ENCODE data around the gene PLEKHB1. TPM values are rescaled to one million over a fixed set of nuclear protein-coding genes. Genes with fewer than 3 reads are reported as not detected.
A peak's percentile ranks its signal among the peaks of the same experiment; 100 is the strongest.

Gene PLEKHB1
- total and polyA plus RNA-seq, 2 experiments from 2014 or later = 21.8 to 33.5 TPM

DNA sequence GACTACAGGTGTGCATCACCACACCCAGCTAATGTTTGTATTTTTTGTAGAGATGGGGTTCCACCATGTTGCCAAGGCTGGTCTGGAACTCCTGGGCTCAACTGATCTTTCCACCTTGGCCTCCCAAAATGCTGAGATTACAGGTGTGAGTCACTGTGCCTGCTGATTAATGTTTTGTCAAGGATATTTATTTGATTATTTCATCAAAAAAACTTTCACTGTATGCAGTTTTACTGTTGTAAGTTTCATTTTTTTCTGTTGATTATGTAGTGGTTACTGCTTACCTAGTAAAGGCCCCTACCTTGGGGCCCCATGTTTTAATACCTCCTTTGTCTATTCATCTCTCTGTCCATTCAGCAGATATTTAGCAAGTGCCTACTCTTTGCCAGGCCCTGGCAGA lies 31.8 kb upstream of the PLEKHB1 start:
- H3K4me1 ChIP-seq (ENCODE audit: low read depth) = no peaks in the 10 kb centered on the region
- TF ChIP-seq, protein P1, sequence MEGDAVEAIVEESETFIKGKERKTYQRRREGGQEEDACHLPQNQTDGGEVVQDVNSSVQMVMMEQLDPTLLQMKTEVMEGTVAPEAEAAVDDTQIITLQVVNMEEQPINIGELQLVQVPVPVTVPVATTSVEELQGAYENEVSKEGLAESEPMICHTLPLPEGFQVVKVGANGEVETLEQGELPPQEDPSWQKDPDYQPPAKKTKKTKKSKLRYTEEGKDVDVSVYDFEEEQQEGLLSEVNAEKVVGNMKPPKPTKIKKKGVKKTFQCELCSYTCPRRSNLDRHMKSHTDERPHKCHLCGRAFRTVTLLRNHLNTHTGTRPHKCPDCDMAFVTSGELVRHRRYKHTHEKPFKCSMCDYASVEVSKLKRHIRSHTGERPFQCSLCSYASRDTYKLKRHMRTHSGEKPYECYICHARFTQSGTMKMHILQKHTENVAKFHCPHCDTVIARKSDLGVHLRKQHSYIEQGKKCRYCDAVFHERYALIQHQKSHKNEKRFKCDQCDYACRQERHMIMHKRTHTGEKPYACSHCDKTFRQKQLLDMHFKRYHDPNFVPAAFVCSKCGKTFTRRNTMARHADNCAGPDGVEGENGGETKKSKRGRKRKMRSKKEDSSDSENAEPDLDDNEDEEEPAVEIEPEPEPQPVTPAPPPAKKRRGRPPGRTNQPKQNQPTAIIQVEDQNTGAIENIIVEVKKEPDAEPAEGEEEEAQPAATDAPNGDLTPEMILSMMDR (IDR thresholded peaks at IDR 0.05; ENCODE audit: low read depth, low read length) = no peak
- no peak overlapping the region for H3K27ac ChIP-seq
- no peaks in the 10 kb centered on the region for H3K9me3 ChIP-seq (ENCODE audit: low read depth)
- no peak for DNase-seq (ENCODE audit: low read depth in 1 of 2, low spot score in 1 of 2)
- no peak overlapping the region for H3K4me3 ChIP-seq
- no peaks in the 10 kb centered on the region for H3K36me3 ChIP-seq
- H3K27me3 ChIP-seq = no peaks in the 10 kb centered on the region

DNA sequence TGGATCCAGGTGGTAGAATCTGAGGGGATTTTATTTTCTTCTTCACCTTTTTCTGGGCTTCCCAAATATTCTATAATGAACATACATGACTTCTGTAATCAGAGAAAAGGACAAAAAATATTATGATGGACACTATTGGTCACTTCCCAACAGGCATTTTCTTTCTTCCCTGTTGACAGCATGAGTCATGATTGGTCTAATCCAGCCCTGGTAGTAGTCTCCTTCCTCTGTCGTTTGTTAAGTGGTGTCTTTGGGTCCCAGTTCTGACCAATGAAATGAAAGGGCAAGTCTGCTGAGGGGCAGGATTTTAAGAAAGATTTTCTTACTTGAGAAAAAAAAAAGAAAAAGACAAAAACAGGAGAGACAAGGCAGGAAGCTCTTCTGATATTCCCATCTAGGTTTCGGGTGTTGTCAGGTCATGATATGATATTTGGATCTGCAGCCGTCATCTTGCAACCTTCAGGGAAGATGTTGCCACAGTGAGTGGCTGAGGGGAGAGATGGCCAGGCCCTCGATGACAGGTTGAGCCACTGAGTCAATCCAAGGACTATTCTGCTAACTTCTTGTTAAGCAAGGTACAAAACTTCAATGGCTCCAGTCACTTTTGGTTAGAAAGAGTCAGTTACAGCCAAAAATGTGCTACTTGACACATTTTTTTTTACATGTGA lies 23.3 kb upstream of the PLEKHB1 start:
- peak in 1 of 2 donors; percentile 10 for DNase-seq (ENCODE audit: low read depth in 1 of 2, low spot score in 1 of 2)
- Histone ChIP-seq H3K27me3 (no peaks in the 10 kb centered on the region), H3K36me3 (no peaks in the 10 kb centered on the region), H3K9me3 (ENCODE audit: low read depth) (no peaks in the 10 kb centered on the region), H3K4me3 (no peak overlapping the region), H3K27ac (no peak overlapping the region), H3K4me1 (ENCODE audit: low read depth) (peaks cover 10% of the 10 kb centered on the region)
- TF ChIP-seq, protein P1 (IDR thresholded peaks at IDR 0.05; ENCODE audit: low read depth, low read length) = no peak

DNA sequence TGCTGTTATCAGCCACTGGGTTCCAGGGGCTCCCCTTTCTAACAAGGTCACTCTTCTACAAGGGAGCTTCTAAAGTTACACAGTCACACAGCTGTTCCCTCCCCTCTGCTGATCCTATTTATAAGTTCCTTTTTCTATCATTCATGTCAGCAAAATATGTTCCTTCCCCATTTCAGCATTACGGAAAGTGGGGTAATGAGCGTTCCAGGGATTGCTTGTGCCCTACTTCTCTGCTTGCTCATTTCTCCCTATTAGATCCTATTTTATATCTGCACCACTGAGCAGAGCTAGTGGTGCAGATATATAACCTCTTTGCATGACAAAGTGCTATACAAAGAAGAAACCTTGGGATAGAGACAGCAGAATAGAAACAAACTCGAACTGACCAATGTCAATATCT lies 22.7 kb upstream of the PLEKHB1 start:
- H3K27ac ChIP-seq = no peak overlapping the region
- peak in 1 of 2 donors; percentile 18 for DNase-seq (ENCODE audit: low read depth in 1 of 2, low spot score in 1 of 2)
- TF ChIP-seq, protein P1 (IDR thresholded peaks at IDR 0.05; ENCODE audit: low read depth, low read length) = no peak
- no peak overlapping the region for H3K4me3 ChIP-seq
- H3K4me1 ChIP-seq (ENCODE audit: low read depth) = peaks cover 10% of the 10 kb centered on the region
- no peaks in the 10 kb centered on the region for H3K36me3 ChIP-seq
- H3K27me3 ChIP-seq = no peaks in the 10 kb centered on the region
- no peaks in the 10 kb centered on the region for H3K9me3 ChIP-seq (ENCODE audit: low read depth)

DNA sequence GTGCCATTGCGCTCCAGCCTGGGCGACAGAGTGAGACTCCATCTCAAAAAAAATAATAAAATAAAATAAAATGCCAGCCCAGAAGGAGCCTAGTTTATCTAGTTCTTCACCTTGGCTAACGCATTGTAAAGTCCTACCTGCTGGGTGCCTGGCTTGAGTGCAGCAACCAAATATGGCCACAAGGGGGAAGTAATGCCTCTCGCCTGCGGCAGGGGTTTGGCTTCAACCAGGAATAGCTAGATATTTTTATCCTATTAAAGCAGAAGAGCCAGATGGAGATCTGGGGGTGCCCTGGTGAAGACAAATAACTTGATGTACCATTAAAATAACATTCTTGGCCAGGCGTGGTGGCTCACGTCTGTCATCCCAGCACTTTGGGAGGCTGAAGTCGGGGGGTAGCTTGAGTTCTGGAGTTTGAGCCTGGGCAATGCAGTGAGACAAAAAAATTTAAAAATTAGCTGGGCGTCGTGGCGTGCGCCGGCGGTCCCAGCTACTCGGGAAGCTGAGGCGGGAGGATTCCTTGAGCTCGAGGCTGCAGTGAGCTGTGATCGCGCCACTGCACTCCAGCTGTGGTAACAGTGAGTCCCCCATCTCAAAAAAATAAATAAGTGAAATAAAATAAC lies 20.6 kb upstream of the PLEKHB1 start:
- DNase-seq (ENCODE audit: low read depth in 1 of 2, low spot score in 1 of 2) = peak; percentile 78 to 80
- Histone ChIP-seq H3K27ac (no peak overlapping the region), H3K4me3 (no peak overlapping the region), H3K36me3 (no peaks in the 10 kb centered on the region), H3K27me3 (no peaks in the 10 kb centered on the region), H3K9me3 (ENCODE audit: low read depth) (no peaks in the 10 kb centered on the region), H3K4me1 (ENCODE audit: low read depth) (peaks cover 10% of the 10 kb centered on the region)
- TF ChIP-seq, protein P1 (IDR thresholded peaks at IDR 0.05; ENCODE audit: low read depth, low read length) = peak; percentile 90

DNA sequence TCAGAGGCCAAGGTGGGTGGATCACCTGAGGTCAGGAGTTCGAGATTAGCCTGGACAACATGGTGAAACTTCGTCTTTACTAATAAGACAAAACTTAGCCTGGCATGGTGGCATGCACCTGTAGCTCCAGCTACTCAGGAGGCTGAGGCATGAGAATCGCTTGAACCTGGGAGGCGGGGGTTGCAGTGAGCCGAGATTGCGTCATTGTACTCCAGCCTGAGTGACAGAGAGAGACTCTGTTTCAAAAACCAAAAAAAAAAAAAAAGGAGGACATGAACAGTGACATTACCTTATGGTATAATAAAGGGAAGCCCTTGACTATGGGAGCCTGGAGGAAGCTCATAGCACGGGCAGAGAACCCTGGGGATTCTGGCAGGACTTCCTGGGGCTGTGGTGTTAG lies 16.5 kb upstream of the PLEKHB1 start:
- TF ChIP-seq, protein P1 (IDR thresholded peaks at IDR 0.05; ENCODE audit: low read depth, low read length) = no peak
- no peak for DNase-seq (ENCODE audit: low read depth in 1 of 2, low spot score in 1 of 2)
- Histone ChIP-seq H3K4me3 (no peak overlapping the region), H3K4me1 (ENCODE audit: low read depth) (no peaks in the 10 kb centered on the region), H3K36me3 (no peaks in the 10 kb centered on the region), H3K27me3 (no peaks in the 10 kb centered on the region), H3K27ac (no peak overlapping the region), H3K9me3 (ENCODE audit: low read depth) (no peaks in the 10 kb centered on the region)
